Activated CD4-positive, alpha-beta T cell treated with anti-CD3 and anti-CD28 coated beads, Interleukin-10, Interleukin-2, amounts not matched to agents 100 ng/mL and 50 ng/mL, durations not matched to agents 16 hours and 8 hours (primary cell): ENCODE data around the gene HRH2.
A peak's percentile ranks its signal among the peaks of the same experiment; 100 is the strongest.
"Not testable (repeated sequence)": the region's sequence is repeated elsewhere in the genome, so short reads cannot be mapped to it uniquely, and the experiment has no call there.

Experiments
- DNase-seq: peaks from one replicate; pipeline ENCODE4 v3.0.0-alpha.2; 2020

Gene HRH2

GRCh38 chr5:175717837-175718236, 60.0 kb downstream of the HRH2 start:
- DNase-seq: no peak

- peak; percentile 64 for DNase-seq
Measured at GRCh38 chr5:175718401-175719108, 60.7 kb downstream of the HRH2 start.

GRCh38 chr5:175719109-175719432, 61.2 kb downstream of the HRH2 start:
- not testable (repeated sequence) for DNase-seq

GRCh38 chr5:175724314-175725275, 66.7 kb downstream of the HRH2 start:
- no peak for DNase-seq

- DNase-seq: no peak
Measured at GRCh38 chr5:175728316-175728715, 70.4 kb downstream of the HRH2 start.

- DNase-seq: no peak
Measured at GRCh38 chr5:175728885-175729828, 71.3 kb downstream of the HRH2 start.

GRCh38 chr5:175729829-175730277, 72.0 kb downstream of the HRH2 start:
- DNase-seq: peak; percentile 93

GRCh38 chr5:175731172-175731571, 73.3 kb downstream of the HRH2 start:
- DNase-seq: no peak

GRCh38 chr5:175731756-175732465, 74.0 kb downstream of the HRH2 start:
- no peak for DNase-seq

- no peak for DNase-seq
Measured at GRCh38 chr5:175733017-175733416, 75.1 kb downstream of the HRH2 start.

GRCh38 chr5:175734016-175734415, 76.1 kb downstream of the HRH2 start:
- DNase-seq: no peak

- DNase-seq: no peak
Measured at GRCh38 chr5:175734501-175734900, 76.6 kb downstream of the HRH2 start.

GRCh38 chr5:175735701-175736100, 77.8 kb downstream of the HRH2 start:
- DNase-seq: no peak

- no peak for DNase-seq
Measured at GRCh38 chr5:175736652-175737051, 78.8 kb downstream of the HRH2 start.

- DNase-seq: no peak
Measured at GRCh38 chr5:175737481-175737880, 79.6 kb downstream of the HRH2 start.

- no peak for DNase-seq
Measured at GRCh38 chr5:175738126-175738525, 80.3 kb downstream of the HRH2 start.

- DNase-seq: no peak
Measured at GRCh38 chr5:175738602-175739133, 80.8 kb downstream of the HRH2 start.

GRCh38 chr5:175740014-175740413, 82.1 kb downstream of the HRH2 start:
- DNase-seq: no peak

GRCh38 chr5:175741556-175741955, 83.7 kb downstream of the HRH2 start:
- DNase-seq: no peak

- DNase-seq: no peak
Measured at GRCh38 chr5:175742290-175742994, 84.6 kb downstream of the HRH2 start.

GRCh38 chr5:175743676-175744210, 85.9 kb downstream of the HRH2 start:
- no peak for DNase-seq
